Calu3 (cell line): Measurements from ENCODE around the gene ASB13. TPM values are rescaled to one million over a fixed set of nuclear protein-coding genes. Genes with fewer than 3 reads are reported as not detected.

ENCODE experiments used
- BruUV-seq: library from RNA; stranded (reverse); fragments of 400-500 nt; replicated peaks from 2 replicates; lab custom pipeline; 2021; lab: Mats Ljungman, UMichigan
- CTCF ChIA-PET: fragments of 300-600 bp; sonication (Branson Sonifier 250); formaldehyde crosslinking; loops from one replicate; lab custom pipeline; 2022; ENCODE audit warnings: antibody characterized with exemption; lab: Charles Lee
- DNase-seq: peaks from one replicate; pipeline ENCODE4 v3.0.0; 2022
- H3K27ac Mint-ChIP-seq: one replicate; pipeline ENCODE4 v1.8.0; 2022; ENCODE audit warnings: mixed read lengths; ENCODE audit not compliant: unreplicated experiment
- H3K27me3 Mint-ChIP-seq: one replicate; pipeline ENCODE4 v1.8.0; 2022; ENCODE audit warnings: mixed read lengths; ENCODE audit not compliant: unreplicated experiment
- H3K36me3 Mint-ChIP-seq: one replicate; pipeline ENCODE4 v1.8.0; 2022; ENCODE audit warnings: mild to moderate bottlenecking, moderate library complexity, mixed read lengths; ENCODE audit not compliant: insufficient read depth, unreplicated experiment
- H3K4me1 Mint-ChIP-seq: one replicate; pipeline ENCODE4 v1.8.0; 2022; ENCODE audit warnings: mild to moderate bottlenecking, low read depth, mixed read lengths; ENCODE audit not compliant: unreplicated experiment
- H3K4me3 Mint-ChIP-seq: one replicate; pipeline ENCODE4 v1.8.0; 2022; ENCODE audit warnings: mild to moderate bottlenecking, low read depth, moderate library complexity, mixed read lengths; ENCODE audit not compliant: unreplicated experiment
- H3K9me3 Mint-ChIP-seq: one replicate; pipeline ENCODE4 v1.8.0; 2022; ENCODE audit warnings: low read depth, mixed read lengths; ENCODE audit not compliant: unreplicated experiment
- CTCF ChIP-seq: fragments of 200-600 bp; IDR thresholded peaks from one replicate; pipeline ENCODE4 v1.8.0; 2022; ENCODE audit warnings: antibody characterized with exemption; ENCODE audit not compliant: unreplicated experiment
- intact Hi-C: fragments of 100-400 bp; cut with micrococcal nuclease; formaldehyde crosslinking; loops from one replicate; pipeline ENCODE4 v1.10.0; 2022; ENCODE audit not compliant: unreplicated experiment
- total RNA-seq: library from RNA; stranded (reverse); gene quantifications from 2 replicates; pipeline ENCODE4 v1.2.3, GENCODE V29; 2022

Gene ASB13
- total RNA-seq, 1 experiment from 2014 or later, result 21.6 TPM

- TF ChIP-seq CTCF, result no peak
- H3K4me1 Mint-ChIP-seq, result no peaks in the 10 kb centered on the region
- no TSS peak for BruUV-seq
- intact Hi-C loops, result no loop called here
- H3K36me3 Mint-ChIP-seq, result peaks cover 13% of the 10 kb centered on the region
- DNase-seq, result no peak
- H3K4me3 Mint-ChIP-seq, result no peak overlapping the region
- H3K9me3 Mint-ChIP-seq, result no peaks in the 10 kb centered on the region
- no peak overlapping the region for H3K27ac Mint-ChIP-seq
- CTCF ChIA-PET, result no interaction called here
- H3K27me3 Mint-ChIP-seq, result no peaks in the 10 kb centered on the region
These were observed 17.6 kb downstream of the ASB13 start for GRCh38 chr10:5648494-5649457.

GRCh38 chr10:5647507-5648240, 18.7 kb downstream of the ASB13 start:
- H3K27me3 Mint-ChIP-seq, result no peaks in the 10 kb centered on the region
- no peak for TF ChIP-seq CTCF
- no TSS peak for BruUV-seq
- H3K4me1 Mint-ChIP-seq, result no peaks in the 10 kb centered on the region
- intact Hi-C loops, result no loop called here
- no peak overlapping the region for H3K4me3 Mint-ChIP-seq
- H3K36me3 Mint-ChIP-seq, result peaks cover 15% of the 10 kb centered on the region
- CTCF ChIA-PET, result no interaction called here
- no peaks in the 10 kb centered on the region for H3K9me3 Mint-ChIP-seq
- no peak for DNase-seq
- no peak overlapping the region for H3K27ac Mint-ChIP-seq

GRCh38 chr10:5645944-5646617, 20.3 kb downstream of the ASB13 start:
- CTCF ChIA-PET, result no interaction called here
- no peaks in the 10 kb centered on the region for H3K27me3 Mint-ChIP-seq
- no peak for TF ChIP-seq CTCF
- no TSS peak for BruUV-seq
- DNase-seq, result no peak
- H3K4me3 Mint-ChIP-seq, result no peak overlapping the region
- intact Hi-C loops, result no loop called here
- no peaks in the 10 kb centered on the region for H3K9me3 Mint-ChIP-seq
- no peak overlapping the region for H3K27ac Mint-ChIP-seq
- H3K36me3 Mint-ChIP-seq, result peaks cover 22% of the 10 kb centered on the region
- no peaks in the 10 kb centered on the region for H3K4me1 Mint-ChIP-seq

GRCh38 chr10:5645375-5645774, 21.0 kb downstream of the ASB13 start:
- intact Hi-C loops, result no loop called here
- no peak for TF ChIP-seq CTCF
- H3K36me3 Mint-ChIP-seq, result peaks cover 26% of the 10 kb centered on the region
- no peaks in the 10 kb centered on the region for H3K4me1 Mint-ChIP-seq
- H3K27me3 Mint-ChIP-seq, result no peaks in the 10 kb centered on the region
- no TSS peak for BruUV-seq
- no peak for DNase-seq
- no peak overlapping the region for H3K27ac Mint-ChIP-seq
- CTCF ChIA-PET, result no interaction called here
- no peak overlapping the region for H3K4me3 Mint-ChIP-seq
- H3K9me3 Mint-ChIP-seq, result no peaks in the 10 kb centered on the region
